H9 (cell line): ENCODE results near the gene SNTN. TPM values are rescaled to one million over a fixed set of nuclear protein-coding genes. Genes with fewer than 3 reads are reported as not detected.

Experiments used
- DNase-seq: peaks from one replicate; pipeline ENCODE4 v3.0.0-alpha.2; 2017
- H2AFZ ChIP-seq: one replicate; pipeline ENCODE4 v1.6.1; 2013; ENCODE audit warnings: mild to moderate bottlenecking, low read length, control low read depth, moderate library complexity
- H2AK5ac ChIP-seq: 2 replicates; pipeline ENCODE4 v1.6.1; 2013; ENCODE audit warnings: low read length, control low read depth, mixed read lengths; ENCODE audit not compliant: insufficient read length
- H2BK120ac ChIP-seq: one replicate; pipeline ENCODE4 v1.6.1; 2013; ENCODE audit warnings: low read depth, mild to moderate bottlenecking, low read length, control low read depth, inconsistent platforms; ENCODE audit not compliant: poor library complexity, severe bottlenecking
- H2BK12ac ChIP-seq: 2 replicates; pipeline ENCODE4 v1.6.1; 2013; ENCODE audit warnings: low read length, control low read depth, mixed read lengths, low read depth; ENCODE audit not compliant: insufficient read length
- H2BK15ac ChIP-seq: 2 replicates; pipeline ENCODE4 v1.6.1; 2013; ENCODE audit warnings: low read depth, low read length, control low read depth
- H2BK20ac ChIP-seq: one replicate; pipeline ENCODE4 v1.6.1; 2013; ENCODE audit warnings: low read depth, mild to moderate bottlenecking, low read length, control low read depth, inconsistent platforms; ENCODE audit not compliant: poor library complexity, severe bottlenecking
- H2BK5ac ChIP-seq: 2 replicates; pipeline ENCODE4 v1.6.1; 2013; ENCODE audit warnings: low read length, control low read depth, mixed read lengths; ENCODE audit not compliant: insufficient read length
- H3K14ac ChIP-seq: 2 replicates; pipeline ENCODE4 v1.6.1; 2013; ENCODE audit warnings: low read length, control low read depth; ENCODE audit not compliant: insufficient read depth
- H3K18ac ChIP-seq: 2 replicates; pipeline ENCODE4 v1.6.1; 2013; ENCODE audit warnings: low read depth, mild to moderate bottlenecking, mixed read lengths, low read length, control low read depth; ENCODE audit not compliant: insufficient read length
- H3K23ac ChIP-seq: 2 replicates; pipeline ENCODE4 v1.6.1; 2013; ENCODE audit warnings: low read length, control low read depth, mixed read lengths, low read depth; ENCODE audit not compliant: insufficient read length
- H3K23me2 ChIP-seq: 2 replicates; pipeline ENCODE4 v1.6.1; 2013; ENCODE audit warnings: low read depth, mild to moderate bottlenecking, mixed read lengths, low read length, control low read depth; ENCODE audit not compliant: insufficient read length, poor library complexity, severe bottlenecking
- H3K27ac ChIP-seq: 2 replicates; pipeline ENCODE4 v1.5.1; 2013; ENCODE audit warnings: low read length, control low read depth, mixed read lengths, low read depth; ENCODE audit not compliant: insufficient read length
- H3K27me3 ChIP-seq: 2 replicates; pipeline ENCODE4 v1.6.1; 2013; ENCODE audit warnings: low read length, control low read depth, inconsistent platforms; ENCODE audit not compliant: insufficient read depth
- H3K4ac ChIP-seq: 2 replicates; pipeline ENCODE4 v1.6.1; 2013; ENCODE audit warnings: low read depth, mild to moderate bottlenecking, control low read depth, inconsistent platforms, low read length, moderate library complexity
- H3K4me1 ChIP-seq: 2 replicates; pipeline ENCODE4 v1.6.1; 2013; ENCODE audit warnings: low read length, control low read depth, inconsistent platforms; ENCODE audit not compliant: insufficient read depth
- H3K4me2 ChIP-seq: 2 replicates; pipeline ENCODE4 v1.6.1; 2013; ENCODE audit warnings: low read length, control low read depth, mixed read lengths; ENCODE audit not compliant: insufficient read length, insufficient read depth
- H3K56ac ChIP-seq: 2 replicates; pipeline ENCODE4 v1.6.1; 2013; ENCODE audit warnings: low read depth, mild to moderate bottlenecking, mixed read lengths, low read length, control low read depth; ENCODE audit not compliant: insufficient read length
- H3K79me1 ChIP-seq: 2 replicates; pipeline ENCODE4 v1.6.1; 2013; ENCODE audit warnings: low read depth, mild to moderate bottlenecking, moderate library complexity, low read length, control low read depth, inconsistent platforms; ENCODE audit not compliant: insufficient read depth, poor library complexity, severe bottlenecking
- H3K79me2 ChIP-seq: 2 replicates; pipeline ENCODE4 v1.6.1; 2013; ENCODE audit warnings: low read length, control low read depth, inconsistent platforms; ENCODE audit not compliant: insufficient read depth
- H3K9ac ChIP-seq: 2 replicates; pipeline ENCODE4 v1.6.1; 2013; ENCODE audit warnings: low read length, control low read depth, mixed read lengths; ENCODE audit not compliant: insufficient read length; ENCODE audit errors: extremely low read depth
- H3K9me3 ChIP-seq: one replicate; pipeline ENCODE4 v1.6.1; 2013; ENCODE audit warnings: low read depth, low read length, inconsistent platforms; ENCODE audit not compliant: control insufficient read depth
- H3T11ph ChIP-seq: one replicate; pipeline ENCODE4 v1.6.1; 2013; ENCODE audit warnings: mild to moderate bottlenecking, low read length, control low read depth, inconsistent platforms
- H4K20me1 ChIP-seq: one replicate; pipeline ENCODE4 v1.6.1; 2013; ENCODE audit not compliant: control insufficient read depth, insufficient read length, insufficient read depth
- H4K5ac ChIP-seq: 2 replicates; pipeline ENCODE4 v1.6.1; 2013; ENCODE audit warnings: low read depth, mild to moderate bottlenecking, mixed read lengths, low read length, control low read depth; ENCODE audit not compliant: insufficient read length
- H4K8ac ChIP-seq: replicated peaks from 2 replicates; pipeline ENCODE4 v1.6.1; 2013; ENCODE audit warnings: low read length, control low read depth, mixed read lengths, low read depth; ENCODE audit not compliant: insufficient read length
- H4K91ac ChIP-seq: 2 replicates; pipeline ENCODE4 v1.6.1; 2013; ENCODE audit warnings: low read depth, mild to moderate bottlenecking, moderate library complexity, mixed read lengths, low read length, control low read depth; ENCODE audit not compliant: insufficient read length
- H3K27ac Mint-ChIP-seq, 3 experiments: 2 replicates in 2 of 3; 3 replicates in 1 of 3; pipeline ENCODE4 v1.8.0; 2020 to 2021; ENCODE audit warnings: mixed read lengths in 3 of 3, mild to moderate bottlenecking in 1 of 3, moderate library complexity in 1 of 3
- H3K27me3 Mint-ChIP-seq: 2 replicates; pipeline ENCODE4 v1.8.0; 2021; ENCODE audit warnings: low read depth, mild to moderate bottlenecking, moderate library complexity, mixed read lengths
- H3K36me3 Mint-ChIP-seq, 3 experiments: 2 replicates in 2 of 3; 3 replicates in 1 of 3; pipeline ENCODE4 v1.8.0; 2020 to 2021; ENCODE audit warnings: low read depth in 3 of 3, mixed read lengths in 3 of 3; ENCODE audit not compliant: insufficient read depth in 1 of 3
- H3K4me1 Mint-ChIP-seq, 2 experiments: 2 replicates each; pipeline ENCODE4 v1.8.0; 2020; ENCODE audit warnings: mixed read lengths in 2 of 2
- H3K4me3 Mint-ChIP-seq, 2 experiments: 2 replicates in 1 of 2; 3 replicates in 1 of 2; pipeline ENCODE4 v1.8.0; 2020 to 2021; ENCODE audit warnings: mild to moderate bottlenecking in 2 of 2, mixed read lengths in 2 of 2, moderate library complexity in 1 of 2
- H3K9me3 Mint-ChIP-seq, 2 experiments: 2 replicates in 1 of 2; 3 replicates in 1 of 2; pipeline ENCODE4 v1.8.0; 2020; ENCODE audit warnings: mild to moderate bottlenecking in 2 of 2, mixed read lengths in 2 of 2, moderate library complexity in 1 of 2
- CTCF ChIP-seq: fragments of 200-600 bp; sonication (generic); conservative IDR thresholded peaks from 3 replicates; pipeline ENCODE4 v1.8.0; 2021; ENCODE audit warnings: antibody characterized with exemption, mild to moderate bottlenecking
- WGBS: extraction: QIAGEN DNeasy Blood & Tissue Kit; methylation state at CpG from one replicate; pipeline ENCODE4 v1.1.7; 2013; ENCODE audit warnings: missing lambda C conversion rate, low lambda C conversion rate, mixed read lengths; ENCODE audit not compliant: insufficient read length; ENCODE audit errors: extremely low coverage; 5-methylcytosine and 5-hydroxymethylcytosine counted together
- total RNA-seq: library from RNA; stranded (reverse); gene quantifications from 2 replicates; pipeline ENCODE4 v1.2.1, GENCODE V29; 2021

The SNTN gene
- total RNA-seq, 1 experiment from 2014 or later = not detected

GRCh38 chr3:63709576-63709975, 57.1 kb downstream of the SNTN start:
- Histone ChIP-seq H3K27me3 (no peaks in the 10 kb centered on the region), H2BK5ac (no peak overlapping the region), H3K79me1 (no peaks in the 10 kb centered on the region), H3K9me3 (no peaks in the 10 kb centered on the region), H2AFZ (no peak overlapping the region), H4K91ac (no peak overlapping the region), H3K9ac (no peak overlapping the region), H3K27ac (no peak overlapping the region), H4K5ac (no peak overlapping the region), H2BK15ac (no peak overlapping the region), H2BK120ac (no peak overlapping the region), H3K4ac (no peak overlapping the region), H4K8ac (no peak overlapping the region), H3K4me1 (no peaks in the 10 kb centered on the region), H4K20me1 (no peaks in the 10 kb centered on the region), H3K4me2 (no peak overlapping the region), H3K14ac (no peak overlapping the region), H3K79me2 (no peaks in the 10 kb centered on the region), H3T11ph (no peak overlapping the region), H3K56ac (no peak overlapping the region), H3K23me2 (no peaks in the 10 kb centered on the region), H2BK12ac (no peak overlapping the region), H3K18ac (no peak overlapping the region), H2BK20ac (no peak overlapping the region), H2AK5ac (no peak overlapping the region), H3K23ac (no peak overlapping the region)
- Mint-ChIP-seq H3K27me3 (no peaks in the 10 kb centered on the region), H3K4me1 (no peaks in the 10 kb centered on the region), H3K9me3 (no peaks in the 10 kb centered on the region), H3K4me3 (no peak overlapping the region), H3K27ac (no peak overlapping the region), H3K36me3 (no peaks in the 10 kb centered on the region)
- no peak for TF ChIP-seq CTCF
- no peak for DNase-seq
- no CpG with 5 or more reads among the region's 3 CpGs for WGBS

Other genes starting within 250 kb of the SNTN start
- gene C3orf49, start 166.6 kb downstream of the SNTN start, total RNA-seq = not detected in 2 replicates
- gene THOC7, start 211.1 kb downstream of the SNTN start, total RNA-seq = 63.3 and 71.4 TPM in 2 replicates
- 20.1 and 21.5 TPM in 2 replicates for gene ATXN7, start 211.2 kb downstream of the SNTN start, total RNA-seq